HG03103 (cell line): Measurements from ENCODE around the gene FARS2.
A peak's percentile ranks its signal among the peaks of the same experiment; 100 is the strongest.

Source experiments
- ATAC-seq: cut with Tn5 transposase; IDR thresholded peaks from one replicate; pipeline ENCODE4 v1.9.1; 2021; ENCODE audit warnings: low read depth; ENCODE audit not compliant: unreplicated experiment

The FARS2 gene

GRCh38 chr6:5457983-5458683, 196.8 kb downstream of the FARS2 start:
- ATAC-seq: no peak

- ATAC-seq: no peak
Measured at GRCh38 chr6:5459346-5459745, 198.0 kb downstream of the FARS2 start.

GRCh38 chr6:5461365-5461764, 200.1 kb downstream of the FARS2 start:
- no peak for ATAC-seq

GRCh38 chr6:5462856-5463255, 201.5 kb downstream of the FARS2 start:
- no peak for ATAC-seq

- ATAC-seq: no peak
Measured at GRCh38 chr6:5463690-5464089, 202.4 kb downstream of the FARS2 start.

- no peak for ATAC-seq
Measured at GRCh38 chr6:5464099-5464885, 203.0 kb downstream of the FARS2 start.

GRCh38 chr6:5466281-5467136, 205.2 kb downstream of the FARS2 start:
- ATAC-seq: no peak

- ATAC-seq: no peak
Measured at GRCh38 chr6:5468586-5468985, 207.3 kb downstream of the FARS2 start.

- ATAC-seq: no peak
Measured at GRCh38 chr6:5469101-5469846, 208.0 kb downstream of the FARS2 start.

GRCh38 chr6:5471044-5471443, 209.7 kb downstream of the FARS2 start:
- peak; percentile 60 for ATAC-seq

GRCh38 chr6:5471637-5472398, 210.5 kb downstream of the FARS2 start:
- ATAC-seq: no peak

- no peak for ATAC-seq
Measured at GRCh38 chr6:5472571-5472970, 211.3 kb downstream of the FARS2 start.

- no peak for ATAC-seq
Measured at GRCh38 chr6:5475779-5476178, 214.5 kb downstream of the FARS2 start.

- no peak for ATAC-seq
Measured at GRCh38 chr6:5478380-5478779, 217.1 kb downstream of the FARS2 start.

- ATAC-seq: no peak
Measured at GRCh38 chr6:5481033-5481432, 219.7 kb downstream of the FARS2 start.

- no peak for ATAC-seq
Measured at GRCh38 chr6:5481750-5482149, 220.4 kb downstream of the FARS2 start.

GRCh38 chr6:5482619-5483018, 221.3 kb downstream of the FARS2 start:
- ATAC-seq: no peak

- no peak for ATAC-seq
Measured at GRCh38 chr6:5484692-5485091, 223.4 kb downstream of the FARS2 start.

GRCh38 chr6:5486214-5486613, 224.9 kb downstream of the FARS2 start:
- ATAC-seq: peak; percentile 75
